Measurements from ENCODE around the gene NHS. TPM values are rescaled to one million over a fixed set of nuclear protein-coding genes. Genes with fewer than 3 reads are reported as not detected.

NHS gene
- total and polyA plus RNA-seq, 4 experiments from 2014 or later = 0.09 to 0.67 TPM; not detected in 2

DNA sequence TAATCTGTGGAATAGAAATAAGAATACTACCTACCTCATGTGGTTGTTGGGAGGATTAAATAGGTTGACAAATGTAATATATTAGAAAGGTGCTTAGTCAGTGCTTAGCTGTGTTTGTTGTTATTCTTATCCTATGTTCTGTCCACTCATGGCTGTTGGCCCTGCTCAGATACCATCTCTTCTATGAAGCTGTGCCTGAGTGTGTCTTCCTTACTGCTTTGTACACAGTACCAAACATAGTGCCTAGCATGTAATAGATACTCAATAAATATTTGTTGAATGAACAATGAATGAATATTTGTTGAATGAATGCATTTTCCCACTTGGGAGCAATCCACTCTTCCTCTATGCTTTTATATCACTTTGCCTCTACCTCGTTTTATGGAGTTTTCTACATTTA, 57.2 kb downstream of the NHS start:
- H3K4me1 Mint-ChIP-seq = no peaks in the 10 kb centered on the region
- peaks cover 0 to 4% (median 1%) of the 10 kb centered on the region in 8 donors for H3K9me3 Mint-ChIP-seq
- no peak overlapping the region for H3K4me3 Mint-ChIP-seq
- Histone ChIP-seq H3K27ac (ENCODE audit: low read depth, low read length) (no peak overlapping the region), H3K4me1 (ENCODE audit: insufficient read depth, low read length) (no peaks in the 10 kb centered on the region), H3K9me3 (ENCODE audit: control insufficient read depth in 1 of 2, low read length in 2 of 2) (no peaks in the 10 kb centered on the region), H3K36me3 (ENCODE audit: insufficient read depth, low read length) (no peaks in the 10 kb centered on the region), H3K4me3 (ENCODE audit: low read length in 2 of 2) (no peak overlapping the region), H3K27me3 (ENCODE audit: insufficient read depth, low read length) (no peaks in the 10 kb centered on the region)
- peaks cover 0 to 1% of the 10 kb centered on the region in 2 donors for H3K27me3 Mint-ChIP-seq
- no peaks in the 10 kb centered on the region for H3K36me3 Mint-ChIP-seq
- H3K27ac Mint-ChIP-seq = no peak overlapping the region
- intact Hi-C loops (cut with micrococcal nuclease) = no loop called here
- POLR2A ChIA-PET (ENCODE audit: partially characterized antibody) = no interaction called here
- DNase-seq = no peak
- CTCF ChIA-PET (ENCODE audit: partially characterized antibody) = no interaction called here

DNA sequence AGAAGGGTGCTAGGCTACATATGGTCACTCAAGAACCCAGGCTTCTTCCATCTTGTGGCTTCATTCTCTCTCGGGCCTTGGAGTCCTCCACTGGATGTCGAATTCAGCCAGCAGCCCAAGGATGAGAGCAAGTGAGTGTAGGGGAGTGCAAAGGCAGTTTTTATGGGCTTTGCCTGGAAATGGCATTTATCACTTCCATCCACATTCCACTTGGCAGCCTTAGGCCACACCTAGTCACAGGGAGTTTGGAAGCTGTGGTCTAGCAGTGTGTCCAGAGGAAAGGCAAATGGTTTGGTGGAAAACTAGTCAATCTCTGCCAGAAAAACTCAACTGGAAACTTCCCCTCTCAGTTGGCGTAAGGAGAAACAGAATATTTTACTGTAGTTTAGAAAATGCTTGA, 59.0 kb downstream of the NHS start:
- no peak for DNase-seq
- no peak overlapping the region for H3K27ac Mint-ChIP-seq
- H3K4me3 Mint-ChIP-seq = no peak overlapping the region

DNA sequence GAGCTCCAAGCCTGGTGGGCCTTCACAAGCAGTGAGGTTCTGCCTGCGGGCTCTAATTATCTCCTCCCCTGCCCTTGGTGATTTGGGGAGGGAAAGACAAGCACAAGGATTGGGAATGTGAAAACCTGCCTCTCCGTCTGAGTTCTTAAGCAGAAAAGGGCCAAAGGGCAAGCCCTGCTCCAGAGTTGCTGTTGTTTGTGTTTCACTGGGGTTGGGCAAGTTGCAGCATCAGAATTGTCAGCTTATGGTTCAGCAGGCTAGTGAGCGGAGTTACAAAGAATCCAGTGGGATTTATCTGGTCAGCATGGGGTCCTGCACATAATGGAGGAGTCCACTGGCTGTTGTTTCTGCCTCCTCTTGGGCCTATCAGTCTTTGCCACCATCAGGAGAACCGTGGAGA, 60.5 kb downstream of the NHS start:
- Histone ChIP-seq H3K27me3 (ENCODE audit: insufficient read depth, low read length) (no peaks in the 10 kb centered on the region), H3K36me3 (ENCODE audit: insufficient read depth, low read length) (no peaks in the 10 kb centered on the region), H3K9me3 (ENCODE audit: control insufficient read depth in 1 of 2, low read length in 2 of 2) (no peaks in the 10 kb centered on the region), H3K4me3 (ENCODE audit: low read length in 2 of 2) (no peak overlapping the region), H3K4me1 (ENCODE audit: insufficient read depth, low read length) (no peaks in the 10 kb centered on the region), H3K27ac (ENCODE audit: low read depth, low read length) (no peak overlapping the region)
- no peak for DNase-seq
- H3K4me3 Mint-ChIP-seq = no peak overlapping the region
- intact Hi-C loops (cut with micrococcal nuclease) = no loop called here
- POLR2A ChIA-PET (ENCODE audit: partially characterized antibody) = no interaction called here
- peaks cover 0 to 1% of the 10 kb centered on the region in 2 donors for H3K27me3 Mint-ChIP-seq
- H3K4me1 Mint-ChIP-seq = no peaks in the 10 kb centered on the region
- no peak overlapping the region for H3K27ac Mint-ChIP-seq
- H3K9me3 Mint-ChIP-seq = peaks cover 0 to 7% (median 1%) of the 10 kb centered on the region in 8 donors
- H3K36me3 Mint-ChIP-seq = no peaks in the 10 kb centered on the region
- CTCF ChIA-PET (ENCODE audit: partially characterized antibody) = no interaction called here

More for the DNA sequence above, 59.0 kb downstream of the NHS start:
- Histone ChIP-seq H3K36me3 (ENCODE audit: insufficient read depth, low read length) (no peaks in the 10 kb centered on the region), H3K27me3 (ENCODE audit: insufficient read depth, low read length) (no peaks in the 10 kb centered on the region), H3K4me1 (ENCODE audit: insufficient read depth, low read length) (no peaks in the 10 kb centered on the region), H3K4me3 (ENCODE audit: low read length in 2 of 2) (no peak overlapping the region), H3K27ac (ENCODE audit: low read depth, low read length) (no peak overlapping the region), H3K9me3 (ENCODE audit: control insufficient read depth in 1 of 2, low read length in 2 of 2) (no peaks in the 10 kb centered on the region)
- intact Hi-C loops (cut with micrococcal nuclease) = no loop called here
- Mint-ChIP-seq H3K27me3 (peaks cover 0 to 1% of the 10 kb centered on the region in 2 donors), H3K36me3 (no peaks in the 10 kb centered on the region), H3K9me3 (peaks cover 0 to 5% (median 1%) of the 10 kb centered on the region in 8 donors), H3K4me1 (no peaks in the 10 kb centered on the region)
- ChIA-PET CTCF (ENCODE audit: partially characterized antibody) (no interaction called here), POLR2A (ENCODE audit: partially characterized antibody) (no interaction called here)

DNA sequence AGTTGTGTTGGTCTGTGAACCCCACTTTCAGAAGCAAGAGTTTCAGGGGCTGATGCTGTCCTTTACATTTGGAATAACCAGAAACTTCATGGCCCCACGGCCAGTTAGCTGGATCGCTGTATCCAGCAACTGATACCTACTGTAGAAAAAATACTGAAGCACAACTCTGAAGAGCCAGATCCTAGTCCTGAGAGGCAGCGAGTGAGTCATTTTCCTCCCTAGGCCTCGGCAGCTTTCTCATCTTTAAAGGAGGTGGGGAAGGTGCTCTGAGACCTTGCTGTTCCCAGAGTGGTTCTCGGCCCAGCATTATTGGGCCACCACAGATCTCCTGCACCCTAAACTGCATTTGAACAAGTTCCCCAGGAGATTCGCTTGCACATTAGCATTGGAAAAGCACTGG, 63.2 kb downstream of the NHS start:
- Mint-ChIP-seq H3K27ac (no peak overlapping the region), H3K36me3 (no peaks in the 10 kb centered on the region), H3K4me1 (no peaks in the 10 kb centered on the region), H3K4me3 (no peak overlapping the region), H3K27me3 (no peaks in the 10 kb centered on the region), H3K9me3 (peaks cover 0 to 6% (median 0%) of the 10 kb centered on the region in 8 donors)
- H3K9me3 ChIP-seq (ENCODE audit: control insufficient read depth in 1 of 2, low read length in 2 of 2) = no peaks in the 10 kb centered on the region
- H3K27me3 ChIP-seq (ENCODE audit: insufficient read depth, low read length) = no peaks in the 10 kb centered on the region
- no peak for DNase-seq
- CTCF ChIA-PET (ENCODE audit: partially characterized antibody) = no interaction called here
- H3K4me1 ChIP-seq (ENCODE audit: insufficient read depth, low read length) = no peaks in the 10 kb centered on the region
- POLR2A ChIA-PET (ENCODE audit: partially characterized antibody) = no interaction called here
- H3K27ac ChIP-seq (ENCODE audit: low read depth, low read length) = no peak overlapping the region
- H3K4me3 ChIP-seq (ENCODE audit: low read length in 2 of 2) = no peak overlapping the region
- intact Hi-C loops (cut with micrococcal nuclease) = no loop called here
- no peaks in the 10 kb centered on the region for H3K36me3 ChIP-seq (ENCODE audit: insufficient read depth, low read length)

DNA sequence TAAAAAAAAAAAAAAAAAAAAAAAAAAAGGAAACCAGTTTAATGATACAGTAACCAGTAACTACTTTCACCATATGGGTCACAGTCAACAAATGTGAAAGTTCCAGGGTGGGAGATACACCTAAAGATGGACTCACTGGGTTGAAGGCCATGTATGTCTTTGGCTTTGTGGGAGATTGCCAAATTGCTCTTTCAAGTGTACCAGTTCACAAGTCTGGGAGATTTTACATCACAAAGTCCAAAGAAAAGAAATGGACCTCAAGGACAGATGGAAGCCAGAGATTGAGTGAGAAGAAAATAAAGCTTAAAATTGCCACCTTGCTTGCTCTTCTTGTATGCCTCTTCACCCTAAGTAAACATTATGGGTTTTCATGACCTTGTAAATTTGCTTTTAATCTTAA, 65.3 kb downstream of the NHS start:
- Histone ChIP-seq H3K9me3 (ENCODE audit: control insufficient read depth in 1 of 2, low read length in 2 of 2) (no peaks in the 10 kb centered on the region), H3K36me3 (ENCODE audit: insufficient read depth, low read length) (no peaks in the 10 kb centered on the region), H3K4me1 (ENCODE audit: insufficient read depth, low read length) (no peaks in the 10 kb centered on the region), H3K27me3 (ENCODE audit: insufficient read depth, low read length) (no peaks in the 10 kb centered on the region), H3K27ac (ENCODE audit: low read depth, low read length) (no peak overlapping the region), H3K4me3 (ENCODE audit: low read length in 2 of 2) (no peak overlapping the region)
- POLR2A ChIA-PET (ENCODE audit: partially characterized antibody) = no interaction called here
- H3K9me3 Mint-ChIP-seq = peaks cover 0 to 5% (median 0%) of the 10 kb centered on the region in 8 donors
- no peak overlapping the region for H3K27ac Mint-ChIP-seq
- intact Hi-C loops (cut with micrococcal nuclease) = no loop called here
- CTCF ChIA-PET (ENCODE audit: partially characterized antibody) = no interaction called here
- no peaks in the 10 kb centered on the region for H3K27me3 Mint-ChIP-seq
- no peaks in the 10 kb centered on the region for H3K4me1 Mint-ChIP-seq
- no peak for DNase-seq
- H3K36me3 Mint-ChIP-seq = no peaks in the 10 kb centered on the region
- H3K4me3 Mint-ChIP-seq = no peak overlapping the region

DNA sequence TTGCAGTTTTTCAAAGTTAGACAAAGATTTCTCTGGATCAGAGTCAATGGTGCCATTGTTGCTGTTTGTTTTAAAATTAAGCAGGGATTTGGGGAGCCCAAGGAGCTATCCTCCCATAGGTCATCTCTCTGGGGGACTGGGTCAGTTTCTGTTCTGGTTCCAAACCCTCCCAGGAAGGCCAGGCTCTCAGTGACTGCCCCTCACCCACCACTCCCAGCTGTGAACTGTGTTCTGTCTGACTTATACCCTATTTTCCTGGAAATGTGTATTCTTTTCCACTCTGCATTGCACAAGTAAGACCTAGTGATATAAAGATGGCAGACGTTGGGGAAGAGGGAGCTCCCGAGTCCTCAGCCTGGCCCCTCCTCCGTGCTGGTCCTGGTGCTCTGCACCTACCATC, 65.8 kb downstream of the NHS start:
- no peak for DNase-seq
- Histone ChIP-seq H3K27me3 (ENCODE audit: insufficient read depth, low read length) (no peaks in the 10 kb centered on the region), H3K9me3 (ENCODE audit: control insufficient read depth in 1 of 2, low read length in 2 of 2) (no peaks in the 10 kb centered on the region), H3K36me3 (ENCODE audit: insufficient read depth, low read length) (no peaks in the 10 kb centered on the region), H3K27ac (ENCODE audit: low read depth, low read length) (no peak overlapping the region), H3K4me3 (ENCODE audit: low read length in 2 of 2) (no peak overlapping the region), H3K4me1 (ENCODE audit: insufficient read depth, low read length) (no peaks in the 10 kb centered on the region)
- CTCF ChIA-PET (ENCODE audit: partially characterized antibody) = no interaction called here
- no peak overlapping the region for H3K4me3 Mint-ChIP-seq
- intact Hi-C loops (cut with micrococcal nuclease) = no loop called here
- H3K27me3 Mint-ChIP-seq = no peaks in the 10 kb centered on the region
- POLR2A ChIA-PET (ENCODE audit: partially characterized antibody) = no interaction called here
- no peak overlapping the region for H3K27ac Mint-ChIP-seq
- H3K4me1 Mint-ChIP-seq = no peaks in the 10 kb centered on the region
- H3K9me3 Mint-ChIP-seq = peaks cover 0 to 5% (median 0%) of the 10 kb centered on the region in 8 donors
- no peaks in the 10 kb centered on the region for H3K36me3 Mint-ChIP-seq

DNA sequence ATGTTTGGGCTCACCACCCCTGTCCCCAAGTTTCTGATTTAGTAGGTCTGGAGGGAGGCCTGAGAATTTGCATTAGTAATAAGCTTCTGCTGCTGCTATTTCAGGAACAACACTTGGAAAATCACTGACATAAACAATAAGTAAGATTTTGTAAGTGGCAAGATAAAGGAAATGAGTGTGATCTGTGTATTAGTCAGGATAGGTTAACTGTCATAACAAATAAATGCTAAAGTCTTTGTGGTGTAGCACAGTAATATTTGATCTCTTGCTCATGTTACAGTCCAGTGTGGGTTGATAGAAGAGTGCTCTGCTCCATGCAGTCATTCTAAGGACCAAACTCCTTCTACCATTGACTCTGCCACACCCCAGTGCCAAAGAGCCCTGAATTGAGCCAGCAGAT, 67.0 kb downstream of the NHS start:
- Histone ChIP-seq H3K27me3 (ENCODE audit: insufficient read depth, low read length) (no peaks in the 10 kb centered on the region), H3K27ac (ENCODE audit: low read depth, low read length) (no peak overlapping the region), H3K9me3 (ENCODE audit: control insufficient read depth in 1 of 2, low read length in 2 of 2) (no peaks in the 10 kb centered on the region), H3K4me3 (ENCODE audit: low read length in 2 of 2) (no peak overlapping the region), H3K4me1 (ENCODE audit: insufficient read depth, low read length) (no peaks in the 10 kb centered on the region), H3K36me3 (ENCODE audit: insufficient read depth, low read length) (no peaks in the 10 kb centered on the region)
- CTCF ChIA-PET (ENCODE audit: partially characterized antibody) = no interaction called here
- POLR2A ChIA-PET (ENCODE audit: partially characterized antibody) = no interaction called here
- intact Hi-C loops (cut with micrococcal nuclease) = no loop called here
- Mint-ChIP-seq H3K9me3 (peaks cover 0 to 5% (median 0%) of the 10 kb centered on the region in 8 donors), H3K4me1 (no peaks in the 10 kb centered on the region), H3K4me3 (no peak overlapping the region), H3K27ac (no peak overlapping the region), H3K27me3 (no peaks in the 10 kb centered on the region), H3K36me3 (no peaks in the 10 kb centered on the region)
- no peak for DNase-seq

DNA sequence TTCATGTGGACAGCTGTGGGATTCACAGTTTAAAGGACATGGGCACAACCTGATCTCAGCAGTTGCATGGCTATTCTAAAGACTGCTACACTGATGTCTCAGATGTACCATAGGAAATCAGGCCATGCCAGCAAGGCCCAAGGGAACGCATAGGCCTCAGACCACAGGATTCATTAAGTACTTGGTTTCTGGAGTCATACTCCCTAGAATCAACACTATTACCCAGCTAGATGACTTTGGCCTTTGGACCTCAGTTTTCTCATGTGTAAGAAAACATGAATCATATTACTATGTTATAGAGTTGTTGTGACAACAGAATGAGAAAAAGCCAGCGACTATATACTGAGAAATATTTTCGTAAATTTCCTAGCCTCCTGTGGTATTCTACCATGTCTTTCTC, 67.9 kb downstream of the NHS start:
- ChIA-PET CTCF (ENCODE audit: partially characterized antibody) (no interaction called here), POLR2A (ENCODE audit: partially characterized antibody) (no interaction called here)
- no peaks in the 10 kb centered on the region for H3K27me3 ChIP-seq (ENCODE audit: insufficient read depth, low read length)
- Mint-ChIP-seq H3K4me3 (no peak overlapping the region), H3K36me3 (no peaks in the 10 kb centered on the region), H3K27me3 (no peaks in the 10 kb centered on the region), H3K9me3 (peaks cover 0 to 2% (median 0%) of the 10 kb centered on the region in 8 donors), H3K27ac (no peak overlapping the region), H3K4me1 (no peaks in the 10 kb centered on the region)
- DNase-seq = no peak
- H3K4me3 ChIP-seq (ENCODE audit: low read length in 2 of 2) = no peak overlapping the region
- no peaks in the 10 kb centered on the region for H3K9me3 ChIP-seq (ENCODE audit: control insufficient read depth in 1 of 2, low read length in 2 of 2)
- H3K27ac ChIP-seq (ENCODE audit: low read depth, low read length) = no peak overlapping the region
- H3K4me1 ChIP-seq (ENCODE audit: insufficient read depth, low read length) = no peaks in the 10 kb centered on the region
- intact Hi-C loops (cut with micrococcal nuclease) = no loop called here
- no peaks in the 10 kb centered on the region for H3K36me3 ChIP-seq (ENCODE audit: insufficient read depth, low read length)

Data from CD4-positive, alpha-beta memory T cell (primary cell).